ENCODE results near the gene IGFBPL1.
"Not testable (repeated sequence)": the region's sequence is repeated elsewhere in the genome, so short reads cannot be mapped to it uniquely, and the experiment has no call there.

The IGFBPL1 gene

GRCh38 chr9:38399191-38399590, 25.1 kb downstream of the IGFBPL1 start:
- not testable (repeated sequence) for DNase-seq (ENCODE audit: low read depth in 4 of 4, low spot score in 1 of 4)

- no peak for DNase-seq (ENCODE audit: low read depth in 4 of 4, low spot score in 1 of 4)
These were observed 27.9 kb downstream of the IGFBPL1 start for GRCh38 chr9:38396371-38396671.

DNA sequence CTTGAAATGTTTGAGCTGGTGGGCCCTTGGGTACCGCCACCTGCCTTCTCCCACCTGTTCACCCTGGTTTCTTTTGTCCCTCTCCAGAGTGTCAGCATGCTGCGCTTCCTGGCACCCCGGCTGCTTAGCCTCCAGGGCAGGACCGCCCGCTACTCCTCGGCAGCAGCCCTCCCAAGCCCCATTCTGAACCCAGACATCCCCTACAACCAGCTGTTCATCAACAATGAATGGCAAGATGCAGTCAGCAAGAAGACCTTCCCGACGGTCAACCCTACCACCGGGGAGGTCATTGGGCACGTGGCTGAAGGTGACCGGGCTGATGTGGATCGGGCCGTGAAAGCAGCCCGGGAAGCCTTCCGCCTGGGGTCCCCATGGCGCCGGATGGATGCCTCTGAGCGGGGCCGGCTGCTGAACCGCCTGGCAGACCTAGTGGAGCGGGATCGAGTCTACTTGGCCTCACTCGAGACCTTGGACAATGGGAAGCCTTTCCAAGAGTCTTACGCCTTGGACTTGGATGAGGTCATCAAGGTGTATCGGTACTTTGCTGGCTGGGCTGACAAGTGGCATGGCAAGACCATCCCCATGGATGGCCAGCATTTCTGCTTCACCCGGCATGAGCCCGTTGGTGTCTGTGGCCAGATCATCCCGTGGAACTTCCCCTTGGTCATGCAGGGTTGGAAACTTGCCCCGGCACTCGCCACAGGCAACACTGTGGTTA, 28.4 kb downstream of the IGFBPL1 start:
- no peak for DNase-seq (ENCODE audit: low read depth in 4 of 4, low spot score in 1 of 4)

DNA sequence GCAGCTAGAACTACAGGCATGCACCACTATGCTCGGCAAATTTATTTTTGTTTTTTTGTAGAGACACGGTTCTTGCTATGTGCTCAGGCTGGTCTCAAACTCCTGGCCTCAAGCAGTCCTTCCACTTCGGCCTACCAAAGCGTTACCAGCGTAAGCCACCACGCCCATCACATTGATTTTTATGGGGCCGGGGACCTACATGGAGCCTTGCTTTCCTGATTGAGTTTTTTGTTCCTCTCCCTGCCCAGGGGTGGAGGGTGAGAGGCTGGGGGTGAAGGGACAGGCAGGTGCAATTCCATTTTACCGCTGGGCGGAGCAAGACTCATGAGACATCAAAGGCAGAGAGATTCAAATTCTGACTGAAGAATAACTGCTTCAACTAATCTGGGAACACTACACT, 29.8 kb downstream of the IGFBPL1 start:
- DNase-seq (ENCODE audit: low read depth in 4 of 4, low spot score in 1 of 4): no peak

DNA sequence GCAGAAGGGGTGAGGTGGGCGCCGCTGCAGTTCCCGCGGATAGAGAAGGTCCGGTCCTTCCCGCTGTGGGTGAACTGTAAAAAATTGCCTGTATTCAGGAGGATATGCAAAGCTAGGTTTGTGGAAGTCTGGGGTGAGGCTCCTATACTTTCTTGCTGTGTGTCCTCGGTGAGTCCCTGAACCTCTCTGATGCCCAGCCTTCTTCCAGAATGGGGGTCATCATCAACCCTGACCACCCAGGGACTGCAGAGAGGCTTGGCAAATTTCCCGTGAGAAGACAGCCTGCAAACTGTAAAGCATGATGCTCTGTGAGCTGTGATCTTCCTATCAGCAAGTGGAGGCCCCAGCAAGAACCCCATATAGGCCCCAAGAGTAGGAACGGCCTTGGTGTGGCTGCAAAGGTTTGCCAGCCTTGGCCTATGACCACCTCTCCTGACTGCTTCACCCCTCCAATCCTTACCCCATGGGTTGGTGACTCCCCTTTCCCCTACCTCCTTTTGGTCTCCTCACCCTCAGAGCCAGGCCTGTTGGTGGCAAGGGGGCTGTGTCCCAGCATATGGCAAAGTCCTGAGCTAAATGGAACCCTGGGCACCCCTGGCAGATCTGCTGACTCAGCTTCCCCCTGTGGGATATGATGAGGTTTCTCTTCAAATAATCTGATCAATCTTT, 31.0 kb downstream of the IGFBPL1 start:
- DNase-seq (ENCODE audit: low read depth in 4 of 4, low spot score in 1 of 4): no peak

DNA sequence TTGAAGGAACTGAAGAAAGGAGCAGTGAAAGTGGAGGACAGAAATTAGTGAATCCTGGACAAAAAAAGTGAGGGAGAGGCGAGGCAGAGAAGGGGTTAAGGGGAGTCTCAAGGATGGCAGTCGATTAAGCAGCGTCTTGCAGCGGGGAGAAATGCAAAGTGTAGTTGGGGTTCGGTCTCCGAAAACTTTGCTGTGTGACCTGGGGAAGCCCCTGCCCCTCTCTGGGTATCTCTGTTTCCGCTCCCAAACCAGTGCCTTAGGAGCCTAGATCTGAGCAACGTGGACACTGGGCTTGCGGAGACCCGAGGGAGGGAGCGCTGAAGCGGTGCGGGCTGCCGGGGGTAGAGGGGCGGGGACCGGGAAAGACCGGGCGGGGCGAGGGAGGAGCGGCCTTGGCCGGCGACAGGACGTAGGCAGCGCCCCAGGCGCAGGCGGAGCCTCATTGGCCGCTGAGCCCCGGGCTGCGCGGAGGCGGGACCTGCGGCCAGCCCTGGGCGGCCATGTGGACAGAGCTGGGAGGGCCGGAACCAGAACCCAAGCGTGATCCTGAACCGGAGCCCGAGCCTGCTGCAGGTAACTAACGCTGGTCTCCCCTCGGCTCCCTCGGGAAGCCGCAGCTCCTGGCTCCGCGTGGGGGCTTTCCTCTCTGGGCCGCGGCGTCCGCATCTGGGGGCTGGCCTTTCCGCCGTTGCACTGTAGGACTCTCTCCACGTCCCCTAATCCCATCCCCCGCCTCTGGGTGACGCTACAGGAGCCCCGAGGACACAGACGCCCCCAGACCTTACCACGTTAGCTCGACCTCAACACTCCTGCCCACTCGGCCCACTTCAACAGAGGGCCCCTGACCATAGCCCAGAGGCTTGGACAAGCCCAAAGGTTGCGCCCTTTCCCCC, 31.8 kb downstream of the IGFBPL1 start, which contains the start of gene ALDH1B1:
Gene ALDH1B1 (plus strand): TSS at position 468 of the 893 bp plus-strand sequence. CDS start 3,047 bp downstream, outside the sequence.
- DNase-seq (ENCODE audit: low read depth in 4 of 4, low spot score in 1 of 4): peak; percentile 16 to 68 (median 52)

DNA sequence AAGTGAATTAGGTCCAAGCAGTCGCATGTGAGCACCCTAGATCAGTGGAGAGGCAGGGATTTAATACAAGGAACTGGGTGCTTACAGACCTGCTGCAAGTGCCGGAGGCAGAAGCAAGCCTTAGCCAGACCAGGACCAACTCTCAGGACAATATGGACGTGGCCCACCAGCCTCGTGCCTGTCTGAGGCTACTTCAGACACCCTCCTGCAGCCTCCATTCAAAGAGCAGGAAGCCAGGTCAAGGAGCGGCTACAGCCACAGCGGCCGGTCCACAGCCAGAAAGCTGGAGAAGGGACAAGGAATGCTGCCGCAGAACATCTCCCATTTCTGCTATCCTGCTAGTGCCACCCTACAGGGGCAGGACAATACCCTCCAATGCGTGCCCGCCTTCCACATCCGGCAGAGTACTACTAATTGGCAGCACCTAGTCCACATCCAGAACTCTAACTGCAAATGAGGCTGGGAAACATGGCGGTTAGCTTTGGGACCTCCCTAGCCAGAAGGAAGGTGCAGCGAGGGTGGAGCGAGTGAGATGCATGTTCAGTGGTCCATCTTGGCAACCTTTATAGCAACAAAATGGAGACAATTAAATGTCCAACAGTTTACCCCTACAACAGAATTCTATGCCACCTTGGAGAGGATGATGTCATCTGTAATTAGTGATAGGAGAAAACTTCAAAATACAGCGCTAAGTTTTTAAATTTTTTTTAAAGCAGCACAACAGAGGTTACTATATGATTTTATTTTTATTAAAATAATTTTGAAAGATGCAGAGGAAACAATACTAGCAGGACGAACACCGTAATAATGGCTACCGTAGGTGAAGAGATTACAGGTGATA, 32.8 kb downstream of the IGFBPL1 start:
- no peak for DNase-seq (ENCODE audit: low read depth in 4 of 4, low spot score in 1 of 4)

DNA sequence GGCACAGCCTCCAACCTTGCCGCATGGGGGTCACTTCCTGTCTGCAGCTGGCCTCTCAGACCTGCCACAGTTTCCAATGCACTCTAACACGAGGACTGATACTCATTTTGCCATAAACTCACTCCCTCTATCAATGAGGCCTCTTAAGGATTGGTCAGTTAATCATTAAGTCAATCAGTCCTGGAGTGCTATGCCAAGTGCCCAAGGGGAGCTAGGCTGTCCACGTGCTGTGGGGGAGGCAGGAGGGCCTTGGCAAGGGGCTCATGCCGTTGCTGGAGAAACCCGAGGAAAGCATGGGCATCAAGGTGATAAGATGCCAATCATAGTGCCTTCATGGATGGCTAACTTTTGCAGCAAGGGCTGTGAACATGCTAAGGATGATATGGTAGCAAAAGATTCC, 33.4 kb downstream of the IGFBPL1 start:
- no peak for DNase-seq (ENCODE audit: low read depth in 4 of 4, low spot score in 1 of 4)

DNA sequence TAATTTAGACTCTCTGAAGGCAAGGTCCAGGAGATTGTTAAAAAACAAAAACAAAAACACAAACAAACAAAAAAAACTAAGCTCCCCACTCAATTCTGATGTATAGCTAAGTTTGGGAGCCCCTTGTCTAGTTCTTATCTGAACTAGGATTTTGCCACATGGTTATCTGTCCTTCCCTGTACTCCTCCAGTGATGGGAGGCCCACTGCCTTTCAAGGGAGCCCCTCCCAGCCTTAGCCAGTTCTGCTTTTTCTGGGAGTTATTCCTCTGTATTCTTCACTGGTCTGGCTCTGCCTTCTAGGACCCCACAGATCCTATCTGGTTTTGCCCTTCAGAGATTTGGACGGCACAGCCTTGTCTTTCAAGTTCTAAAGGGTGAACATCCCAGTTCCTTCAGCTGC, 33.8 kb downstream of the IGFBPL1 start:
- DNase-seq (ENCODE audit: low read depth in 4 of 4, low spot score in 1 of 4): no peak

DNA sequence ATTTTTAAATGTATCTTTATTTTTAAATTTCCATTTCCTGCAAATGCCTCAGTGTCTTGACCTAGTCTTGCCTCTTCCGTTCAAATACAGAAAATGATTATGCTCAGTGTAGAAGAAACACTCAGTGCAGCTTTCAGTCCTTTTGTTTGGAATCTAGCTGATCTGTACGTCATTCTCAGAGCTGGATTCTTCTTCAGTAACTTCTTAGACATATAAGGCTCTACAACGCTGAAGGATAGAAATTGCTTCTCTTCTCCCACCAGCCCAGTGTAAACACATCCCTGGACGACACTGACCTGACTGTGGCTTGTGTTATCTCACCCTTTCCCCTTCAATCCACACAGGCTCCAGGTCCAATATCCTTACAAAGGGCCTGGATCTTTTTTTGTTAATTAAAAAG, 34.9 kb downstream of the IGFBPL1 start:
- DNase-seq (ENCODE audit: low read depth in 4 of 4, low spot score in 1 of 4): no peak

DNA sequence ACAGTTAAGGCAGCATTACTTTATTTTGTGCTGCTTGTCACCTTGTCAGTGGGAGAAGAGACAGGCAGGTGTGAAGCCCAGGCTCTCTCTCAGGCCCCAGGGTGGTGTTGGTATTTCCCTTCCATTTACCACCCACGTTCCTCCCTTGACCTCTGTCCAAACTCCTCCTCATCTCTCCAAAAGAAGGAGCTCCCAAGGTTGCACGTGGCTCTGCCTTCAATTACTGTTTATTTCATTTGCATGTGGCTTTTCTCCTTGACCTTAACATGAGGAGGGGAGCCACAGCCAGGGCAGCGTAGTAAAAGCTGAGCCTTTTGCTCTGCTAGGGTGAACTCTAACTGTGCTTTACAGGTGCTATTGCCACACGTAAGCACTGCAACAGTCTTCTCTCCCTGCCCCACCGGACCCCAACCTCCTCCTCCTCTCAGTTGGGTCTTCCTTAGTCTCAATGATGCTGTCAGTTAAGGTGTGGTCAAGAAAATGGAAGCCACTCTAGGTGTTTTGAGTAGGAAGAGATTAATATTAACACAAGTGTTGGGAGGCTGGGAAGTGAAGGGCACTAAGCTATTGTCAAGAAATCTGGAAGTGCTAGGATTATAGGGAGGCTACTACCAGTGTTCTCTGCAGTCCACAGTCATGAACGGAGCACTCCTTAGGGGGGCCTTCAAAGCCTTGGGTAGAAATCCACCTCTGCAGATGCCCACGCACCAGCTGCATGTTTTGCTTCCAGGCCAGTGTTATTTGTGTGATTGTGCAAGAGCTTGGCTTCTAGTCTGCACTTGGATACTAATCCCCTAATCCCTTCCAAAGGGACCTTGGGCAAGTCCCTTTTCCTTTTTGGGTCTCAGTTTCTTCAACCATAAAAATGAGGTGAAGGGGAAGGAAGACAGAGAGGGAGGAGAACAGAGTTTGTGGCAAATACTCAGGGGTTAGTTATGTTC, 35.7 kb downstream of the IGFBPL1 start:
- no peak for DNase-seq (ENCODE audit: low read depth in 4 of 4, low spot score in 1 of 4)

- no peak for DNase-seq (ENCODE audit: low read depth in 4 of 4, low spot score in 1 of 4)
These were observed 36.5 kb downstream of the IGFBPL1 start for GRCh38 chr9:38387751-38388150.

DNA sequence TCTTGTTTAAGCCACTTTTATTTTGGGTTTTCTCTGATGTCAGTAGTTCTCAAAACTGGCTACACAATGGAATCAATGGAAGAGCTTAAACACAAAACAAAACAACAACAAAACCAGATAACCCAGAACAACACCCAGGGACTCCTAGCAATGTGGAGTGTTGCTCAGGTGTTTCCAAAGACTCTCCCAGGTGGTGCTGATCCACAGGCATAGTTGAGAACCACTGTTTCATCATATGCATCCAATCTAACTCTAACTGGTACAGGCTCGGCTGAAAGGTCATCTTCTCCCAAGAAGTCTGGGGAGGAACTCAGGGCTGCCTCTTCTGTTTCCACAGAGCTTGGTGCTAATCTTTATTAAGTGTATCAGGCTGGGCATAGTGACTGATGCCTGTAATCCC, 37.2 kb downstream of the IGFBPL1 start:
- no peak for DNase-seq (ENCODE audit: low read depth in 4 of 4, low spot score in 1 of 4)

DNA sequence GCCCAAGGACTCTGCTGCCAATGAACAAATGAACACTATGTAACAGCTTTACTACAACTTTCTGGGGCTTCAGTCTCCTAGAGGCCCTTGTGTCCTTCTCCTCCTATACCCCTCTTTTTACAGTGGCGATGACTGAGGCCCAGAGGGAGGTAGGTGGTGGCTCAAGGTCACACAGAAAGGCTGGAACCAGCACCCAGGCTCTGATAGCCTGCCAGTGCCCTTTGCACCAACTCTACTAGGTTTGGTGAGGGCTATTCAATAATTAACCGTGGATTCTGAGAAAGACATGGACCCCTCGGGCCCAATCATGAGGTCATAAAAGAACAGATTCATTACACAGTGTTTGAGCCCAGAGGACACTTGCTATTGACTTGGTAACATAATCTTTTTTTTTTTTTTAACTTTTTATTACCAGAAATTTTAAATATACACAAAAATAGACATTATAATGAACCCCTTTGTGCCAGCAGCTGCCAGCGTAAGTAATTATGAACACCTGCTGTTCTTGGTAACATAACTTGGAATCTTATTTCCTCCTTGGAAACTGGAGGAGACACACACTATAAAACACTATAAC, 37.8 kb downstream of the IGFBPL1 start:
- DNase-seq (ENCODE audit: low read depth in 4 of 4, low spot score in 1 of 4): no peak

DNA sequence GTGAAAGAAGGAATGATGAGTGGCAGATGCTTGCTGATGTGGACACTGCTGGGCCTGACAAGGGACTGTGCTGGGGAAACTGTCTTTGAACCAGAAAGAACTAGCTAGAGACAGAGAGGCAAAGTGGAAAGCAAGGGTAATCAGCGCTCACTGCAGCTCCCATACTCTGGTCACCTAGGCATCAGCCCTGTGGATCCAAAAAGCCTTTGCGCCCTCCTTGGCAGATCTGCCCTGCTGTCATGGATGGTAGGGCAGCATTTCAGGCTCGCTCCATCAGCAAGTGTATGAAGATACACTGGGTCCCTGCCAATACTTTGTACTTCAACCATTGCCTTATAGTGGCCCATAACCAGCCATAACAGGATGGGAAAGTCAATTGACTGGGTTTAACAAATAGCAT, 38.4 kb downstream of the IGFBPL1 start:
- no peak for DNase-seq (ENCODE audit: low read depth in 4 of 4, low spot score in 1 of 4)

GRCh38 chr9:38384990-38385848, 39.0 kb downstream of the IGFBPL1 start:
- no peak for DNase-seq (ENCODE audit: low read depth in 4 of 4, low spot score in 1 of 4)

DNA sequence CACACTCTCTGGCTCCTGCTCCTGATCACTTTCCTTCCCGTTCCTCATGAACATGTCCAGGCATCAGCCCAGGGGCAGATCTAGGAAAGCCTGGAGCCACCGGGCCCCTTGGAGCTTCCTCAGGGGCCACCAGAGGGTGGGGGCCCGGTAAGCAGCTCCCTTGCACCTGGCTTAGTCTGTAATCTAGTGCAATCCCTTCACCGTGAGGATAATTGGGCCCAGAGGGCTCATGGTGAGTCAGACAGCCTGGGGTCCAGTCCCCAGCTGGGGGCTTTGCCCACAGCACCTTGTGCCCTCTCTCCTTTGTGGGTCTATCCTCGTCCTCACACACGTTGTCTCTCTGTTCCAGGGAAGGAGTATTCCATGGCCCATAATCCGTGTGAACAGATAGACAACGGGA, 42.1 kb downstream of the IGFBPL1 start:
- DNase-seq (ENCODE audit: low read depth in 4 of 4, low spot score in 1 of 4): no peak

DNA sequence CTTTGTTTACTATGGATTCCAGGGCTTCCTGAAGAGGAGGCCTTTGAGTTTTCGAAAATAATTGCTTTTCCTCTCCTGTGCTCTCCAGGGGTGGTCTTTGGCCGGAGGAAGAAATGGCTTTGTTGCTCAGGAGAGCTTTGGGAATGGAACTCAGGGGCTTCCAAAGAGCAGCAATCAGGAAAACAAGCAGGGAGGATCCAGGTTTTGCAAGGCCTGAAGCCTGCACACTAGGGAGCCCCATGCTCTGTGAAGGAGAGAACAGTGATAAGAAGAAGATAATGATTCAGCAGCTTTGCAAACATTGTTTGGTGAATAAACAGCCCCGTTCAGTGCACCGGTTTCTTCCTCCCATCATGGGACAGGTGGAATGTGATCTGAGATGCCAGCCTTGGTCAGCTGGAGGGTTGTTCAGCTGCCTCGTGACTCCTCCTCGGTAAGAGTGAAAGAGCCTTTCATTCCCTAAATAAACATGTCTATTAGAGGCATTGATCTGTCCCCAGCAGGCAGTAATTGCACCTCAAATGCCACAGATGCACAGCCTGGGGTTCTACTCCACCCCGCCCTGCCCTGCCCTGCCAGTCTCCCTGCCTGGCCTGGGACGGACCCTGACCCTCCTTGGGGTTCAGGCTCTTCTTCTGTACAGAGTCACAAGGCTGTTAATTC, 43.3 kb downstream of the IGFBPL1 start:
- no peak for DNase-seq (ENCODE audit: low read depth in 4 of 4, low spot score in 1 of 4)

All from stimulated activated CD4-positive, alpha-beta T cell treated with anti-CD3 and anti-CD28 coated beads, Interleukin-1b, Interleukin-23, amount 100 ng/mL, for 24 hours (primary cell).